Gastrocnemius medialis (tissue), 4 donors: ENCODE data around the gene PAX8.

Source experiments
- CTCF ChIP-seq, 5 experiments: fragments of 450-650 bp in 3 of 5; fragments of 200-600 bp in 2 of 5; sonication (generic) in 2 of 5; IDR thresholded peaks in 4 of 5; conservative IDR thresholded peaks in 1 of 5; 1 replicate in 4 of 5; 2 replicates in 1 of 5; pipeline ENCODE4 v1.5.1; 2016 to 2019; ENCODE audit warnings: antibody characterized with exemption in 5 of 5, mild to moderate bottlenecking in 3 of 5, moderate library complexity in 3 of 5
- POLR2A ChIP-seq, 2 donors: fragments of 450-650 bp; IDR thresholded peaks; one replicate each; pipeline ENCODE4 v1.6.1; 2017; ENCODE audit warnings: antibody characterized with exemption in 2 of 2, mild to moderate bottlenecking in 2 of 2, moderate library complexity in 2 of 2

- TF ChIP-seq CTCF (IDR thresholded peaks at IDR 0.05 in 4 of 5, conservative IDR thresholded peaks at IDR 0.05 in 1 of 5) (no peak), POLR2A (IDR thresholded peaks at IDR 0.05) (no peak)
Measured at GRCh38 chr2:113220970-113221708, 57.6 kb downstream of the PAX8 start.
